HG03025 (cell line): ENCODE data around the gene OSBPL8.
"Not testable (repeated sequence)": the region's sequence is repeated elsewhere in the genome, so short reads cannot be mapped to it uniquely, and the experiment has no call there.

Experiments used
- ATAC-seq: cut with Tn5 transposase; IDR thresholded peaks from one replicate; pipeline ENCODE4 v1.9.1; 2021; ENCODE audit warnings: mild to moderate bottlenecking, moderate library complexity; ENCODE audit not compliant: unreplicated experiment, low FRiP score

Gene OSBPL8

GRCh38 chr12:76375939-76376338, 183.6 kb downstream of the OSBPL8 start:
- no peak for ATAC-seq

- no peak for ATAC-seq
Observed at GRCh38 chr12:76375470-76375869, 184.1 kb downstream of the OSBPL8 start.

- ATAC-seq, result no peak
Observed at GRCh38 chr12:76374386-76375020, 185.1 kb downstream of the OSBPL8 start.

GRCh38 chr12:76368230-76368629, 191.3 kb downstream of the OSBPL8 start:
- no peak for ATAC-seq

GRCh38 chr12:76366163-76366562, 193.4 kb downstream of the OSBPL8 start:
- no peak for ATAC-seq

GRCh38 chr12:76364131-76364530, 195.4 kb downstream of the OSBPL8 start:
- ATAC-seq, result not testable (repeated sequence)

- no peak for ATAC-seq
Observed at GRCh38 chr12:76360316-76360715, 199.3 kb downstream of the OSBPL8 start.

- ATAC-seq, result no peak
Observed at GRCh38 chr12:76356071-76356470, 203.5 kb downstream of the OSBPL8 start.

- peak; percentile 98 for ATAC-seq
Observed at GRCh38 chr12:76348079-76348901, 211.3 kb downstream of the OSBPL8 start, which contains the start of gene BBS10. Gene BBS10, minus strand, starts transcription at chr12:76348415. Its CDS starts 57 bp downstream, at chr12:76348358.

- no peak for ATAC-seq
Observed at GRCh38 chr12:76346798-76347420, 212.7 kb downstream of the OSBPL8 start.

- no peak for ATAC-seq
Observed at GRCh38 chr12:76346236-76346635, 213.3 kb downstream of the OSBPL8 start.

- no peak for ATAC-seq
Observed at GRCh38 chr12:76345569-76345968, 214.0 kb downstream of the OSBPL8 start.

GRCh38 chr12:76341436-76342030, 218.0 kb downstream of the OSBPL8 start:
- ATAC-seq, result no peak

- ATAC-seq, result no peak
Observed at GRCh38 chr12:76340680-76341435, 218.7 kb downstream of the OSBPL8 start.

GRCh38 chr12:76337583-76337982, 222.0 kb downstream of the OSBPL8 start:
- ATAC-seq, result no peak

GRCh38 chr12:76332606-76333005, 227.0 kb downstream of the OSBPL8 start:
- ATAC-seq, result no peak

GRCh38 chr12:76329606-76330005, 230.0 kb downstream of the OSBPL8 start:
- no peak for ATAC-seq

- ATAC-seq, result no peak
Observed at GRCh38 chr12:76329159-76329558, 230.4 kb downstream of the OSBPL8 start.

GRCh38 chr12:76319595-76320319, 239.8 kb downstream of the OSBPL8 start:
- ATAC-seq, result not testable (repeated sequence)
